ENCODE data around the gene SELENOK.
"Not testable (repeated sequence)": the region's sequence is repeated elsewhere in the genome, so short reads cannot be mapped to it uniquely, and the experiment has no call there.

Gene SELENOK

GRCh38 chr3:53936347-53936746, 44.7 kb upstream of the SELENOK start:
- TF ChIP-seq CTCF (IDR thresholded peaks at IDR 0.05; ENCODE audit: low read depth, low read length, missing control alignments), result no peak
- in situ Hi-C loops (cut with HindIII; ENCODE audit: low sequenced_read_pairs), result no loop called here
- no peak overlapping the region for H3K4me3 ChIP-seq (ENCODE audit: low read depth, low read length)
- DNase-seq (ENCODE audit: low read depth), result no peak

DNA sequence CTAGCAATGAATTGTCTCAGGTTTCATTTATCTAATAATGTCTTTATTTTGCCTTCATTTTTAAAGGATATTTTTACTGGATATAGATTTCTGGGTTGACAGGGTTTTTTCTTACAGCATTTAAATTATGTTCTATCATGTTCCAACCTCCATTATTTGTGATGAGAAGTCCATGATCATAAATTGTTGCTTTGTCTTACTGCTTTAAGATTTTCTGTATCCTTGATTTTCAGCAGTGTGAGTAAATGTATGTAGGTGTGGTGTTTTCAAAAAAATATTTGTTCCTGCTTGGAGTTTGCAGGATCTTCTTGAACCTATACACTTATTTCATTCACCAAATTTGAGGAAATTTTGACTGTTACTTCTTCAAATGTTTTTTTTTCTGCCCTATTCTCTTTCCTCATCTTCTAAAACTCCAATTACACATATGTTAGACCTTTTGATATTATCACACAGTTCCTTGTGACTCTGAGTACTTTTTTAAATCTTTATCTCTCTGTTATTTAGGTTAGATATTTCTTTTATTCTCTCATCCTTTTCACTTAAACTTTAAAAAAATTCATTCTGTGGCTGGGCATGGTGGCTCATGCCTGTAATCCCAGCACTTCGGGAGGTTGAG, 43.7 kb upstream of the SELENOK start:
- in situ Hi-C loops (cut with HindIII; ENCODE audit: low sequenced_read_pairs), result no loop called here
- no peak for DNase-seq (ENCODE audit: low read depth)
- H3K4me3 ChIP-seq (ENCODE audit: low read depth, low read length), result no peak overlapping the region
- no peak for TF ChIP-seq CTCF (IDR thresholded peaks at IDR 0.05; ENCODE audit: low read depth, low read length, missing control alignments)

- DNase-seq (ENCODE audit: low read depth); in situ Hi-C loops (cut with HindIII; ENCODE audit: low sequenced_read_pairs); H3K4me3 ChIP-seq (ENCODE audit: low read depth, low read length): not testable (repeated sequence)
Observed at GRCh38 chr3:53927208-53927872, 35.7 kb upstream of the SELENOK start.

- no peak for DNase-seq (ENCODE audit: low read depth)
- peak; percentile 32 for TF ChIP-seq CTCF (IDR thresholded peaks at IDR 0.05; ENCODE audit: low read depth, low read length, missing control alignments)
- no peak overlapping the region for H3K4me3 ChIP-seq (ENCODE audit: low read depth, low read length)
- in situ Hi-C loops (cut with HindIII; ENCODE audit: low sequenced_read_pairs), result no loop called here
Observed at GRCh38 chr3:53921296-53921695, 29.6 kb upstream of the SELENOK start.

DNA sequence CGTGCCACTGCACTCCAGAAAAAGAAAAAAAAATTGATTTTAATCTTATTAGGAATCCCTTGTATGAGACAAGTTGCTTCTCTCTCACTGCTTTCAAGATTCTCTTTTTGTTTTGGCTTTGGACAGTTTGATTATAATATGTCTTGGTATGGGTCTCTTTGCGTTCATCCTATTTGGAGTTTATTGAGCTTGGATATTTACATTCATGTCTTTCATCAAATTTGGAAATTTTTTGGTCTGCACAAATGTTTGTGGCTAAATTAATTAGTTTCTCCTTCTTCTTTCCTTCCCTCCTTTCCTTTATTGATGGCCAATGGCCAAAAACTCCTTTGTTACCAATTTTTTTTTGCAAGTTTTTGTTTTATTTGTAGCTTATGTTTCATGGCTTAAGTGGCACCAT, 28.1 kb upstream of the SELENOK start:
- no peak for DNase-seq (ENCODE audit: low read depth)
- in situ Hi-C loops (cut with HindIII; ENCODE audit: low sequenced_read_pairs), result no loop called here
- no peak for TF ChIP-seq CTCF (IDR thresholded peaks at IDR 0.05; ENCODE audit: low read depth, low read length, missing control alignments)
- no peak overlapping the region for H3K4me3 ChIP-seq (ENCODE audit: low read depth, low read length)

GRCh38 chr3:53913401-53913800, 21.7 kb upstream of the SELENOK start:
- in situ Hi-C loops (cut with HindIII; ENCODE audit: low sequenced_read_pairs), result no loop called here
- no peak overlapping the region for H3K4me3 ChIP-seq (ENCODE audit: low read depth, low read length)
- no peak for TF ChIP-seq CTCF (IDR thresholded peaks at IDR 0.05; ENCODE audit: low read depth, low read length, missing control alignments)
- no peak for DNase-seq (ENCODE audit: low read depth)

GRCh38 chr3:53902711-53903110, 11.1 kb upstream of the SELENOK start:
- in situ Hi-C loops (cut with HindIII; ENCODE audit: low sequenced_read_pairs), result no loop called here
- DNase-seq (ENCODE audit: low read depth), result no peak
- TF ChIP-seq CTCF (IDR thresholded peaks at IDR 0.05; ENCODE audit: low read depth, low read length, missing control alignments), result no peak
- H3K4me3 ChIP-seq (ENCODE audit: low read depth, low read length), result no peak overlapping the region

Data from astrocyte of the cerebellum (primary cell).